Measurements from ENCODE around the gene TLCD5.
A peak's percentile ranks its signal among the peaks of the same experiment; 100 is the strongest.

TLCD5 gene

GRCh38 chr11:120308081-120308480 is 17.0 kb upstream of the TLCD5 start:
- no peak for DNase-seq (ENCODE audit: low read depth)

GRCh38 chr11:120310870-120311269 is 14.2 kb upstream of the TLCD5 start:
- no peak for DNase-seq (ENCODE audit: low read depth)

GRCh38 chr11:120314861-120315260 is 10.2 kb upstream of the TLCD5 start:
- DNase-seq (ENCODE audit: low read depth) = no peak

- no peak for DNase-seq (ENCODE audit: low read depth)
Observed at GRCh38 chr11:120316880-120317688, 8.0 kb upstream of the TLCD5 start.

- no peak for DNase-seq (ENCODE audit: low read depth)
Observed at GRCh38 chr11:120317689-120318480, 7.2 kb upstream of the TLCD5 start.

GRCh38 chr11:120318906-120319305 is 6.2 kb upstream of the TLCD5 start:
- no peak for DNase-seq (ENCODE audit: low read depth)

GRCh38 chr11:120326228-120326627 is 1.1 kb downstream of the TLCD5 start:
- DNase-seq (ENCODE audit: low read depth) = no peak

GRCh38 chr11:120326845-120327281 is 1.8 kb downstream of the TLCD5 start:
- no peak for DNase-seq (ENCODE audit: low read depth)

GRCh38 chr11:120327311-120327710 is 2.2 kb downstream of the TLCD5 start:
- DNase-seq (ENCODE audit: low read depth) = no peak

GRCh38 chr11:120329556-120329955 is 4.5 kb downstream of the TLCD5 start:
- no peak for DNase-seq (ENCODE audit: low read depth)

- DNase-seq (ENCODE audit: low read depth) = no peak
Observed at GRCh38 chr11:120330045-120330444, 4.9 kb downstream of the TLCD5 start.

GRCh38 chr11:120331301-120331996 is 6.3 kb downstream of the TLCD5 start:
- peak; percentile 81 for DNase-seq (ENCODE audit: low read depth)

- DNase-seq (ENCODE audit: low read depth) = no peak
Observed at GRCh38 chr11:120332822-120333716, 8.0 kb downstream of the TLCD5 start.

GRCh38 chr11:120333801-120334200 is 8.7 kb downstream of the TLCD5 start:
- no peak for DNase-seq (ENCODE audit: low read depth)

GRCh38 chr11:120334332-120334731 is 9.2 kb downstream of the TLCD5 start:
- no peak for DNase-seq (ENCODE audit: low read depth)

GRCh38 chr11:120334894-120335462 is 9.9 kb downstream of the TLCD5 start:
- DNase-seq (ENCODE audit: low read depth) = peak; percentile 67

GRCh38 chr11:120335556-120335907 is 10.4 kb downstream of the TLCD5 start:
- no peak for DNase-seq (ENCODE audit: low read depth)

- DNase-seq (ENCODE audit: low read depth) = peak; percentile 65
Observed at GRCh38 chr11:120335908-120336640, 11.0 kb downstream of the TLCD5 start, which contains the start of gene ARHGEF12. TSS of gene ARHGEF12 (plus strand) at chr11:120336413. CDS start at chr11:120337244, 831 bp downstream.

GRCh38 chr11:120336641-120337354 is 11.7 kb downstream of the TLCD5 start:
- no peak for DNase-seq (ENCODE audit: low read depth)

All from GM04503 (cell line).